ENCODE data around the gene CUTA.

Gene CUTA

GRCh38 chr6:33451606-33452005 is 33.7 kb upstream of the CUTA start:
- no peak overlapping the region for H3K4me3 ChIP-seq (ENCODE audit: low read length)
- H3K36me3 ChIP-seq (ENCODE audit: control insufficient read depth, insufficient read depth, low read length, severe bottlenecking), result peaks cover 20% of the 10 kb centered on the region
- no peaks in the 10 kb centered on the region for H3K9me3 ChIP-seq (ENCODE audit: control insufficient read depth, low read length)
- no peak overlapping the region for H3K9ac ChIP-seq (ENCODE audit: low read length)
- peaks cover 6% of the 10 kb centered on the region for H3K4me1 ChIP-seq (ENCODE audit: control insufficient read depth, insufficient read depth, low read length)
- no peaks in the 10 kb centered on the region for H3K27me3 ChIP-seq (replicated peaks; ENCODE audit: control insufficient read depth, insufficient read depth, low read length)
- no peak for DNase-seq (ENCODE audit: low read depth)

DNA sequence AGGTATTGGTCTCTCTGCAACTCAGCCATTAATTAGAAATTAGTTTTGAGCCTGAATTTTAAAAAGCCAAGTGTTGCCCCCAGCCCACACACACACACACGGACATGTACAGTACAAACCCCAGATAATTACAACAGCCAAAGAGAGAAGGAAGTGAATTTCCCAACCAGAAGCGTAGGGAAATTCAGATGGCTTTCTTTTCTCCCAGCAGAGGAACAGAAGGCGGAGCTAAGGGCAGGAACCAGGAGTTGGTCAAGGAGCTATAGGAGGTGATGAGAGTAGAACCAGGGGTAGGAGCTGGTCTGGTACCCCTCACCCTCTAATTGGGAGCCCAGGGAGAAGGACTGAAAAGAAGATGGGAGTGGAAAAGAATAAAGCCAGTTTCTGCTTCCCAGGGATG is 32.5 kb upstream of the CUTA start:
- no peak for DNase-seq (ENCODE audit: low read depth)
- Histone ChIP-seq H3K4me3 (ENCODE audit: low read length) (no peak overlapping the region), H3K9me3 (ENCODE audit: control insufficient read depth, low read length) (no peaks in the 10 kb centered on the region), H3K9ac (ENCODE audit: low read length) (no peak overlapping the region), H3K36me3 (ENCODE audit: control insufficient read depth, insufficient read depth, low read length, severe bottlenecking) (peaks cover 17% of the 10 kb centered on the region), H3K27me3 (replicated peaks; ENCODE audit: control insufficient read depth, insufficient read depth, low read length) (no peaks in the 10 kb centered on the region), H3K4me1 (ENCODE audit: control insufficient read depth, insufficient read depth, low read length) (peaks cover 6% of the 10 kb centered on the region)

DNA sequence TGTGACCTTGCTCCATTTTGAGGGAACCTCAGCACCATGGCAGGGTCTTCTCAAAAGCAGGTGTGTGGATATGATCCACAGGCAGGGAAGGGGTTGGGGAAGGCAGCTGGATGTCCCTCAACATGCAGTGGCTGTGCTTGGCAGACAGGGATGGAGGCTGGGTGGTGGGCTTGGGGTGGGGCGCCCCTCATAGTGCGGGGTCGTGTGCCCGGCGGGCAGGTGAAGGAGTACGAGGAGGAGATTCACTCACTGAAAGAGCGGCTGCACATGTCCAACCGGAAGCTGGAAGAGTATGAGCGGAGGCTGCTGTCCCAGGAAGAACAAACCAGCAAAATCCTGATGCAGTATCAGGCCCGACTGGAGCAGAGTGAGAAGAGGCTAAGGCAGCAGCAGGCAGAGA is 28.4 kb upstream of the CUTA start:
- no peak for DNase-seq (ENCODE audit: low read depth)
- no peak overlapping the region for H3K9ac ChIP-seq (ENCODE audit: low read length)
- H3K4me1 ChIP-seq (ENCODE audit: control insufficient read depth, insufficient read depth, low read length), result peaks cover 3% of the 10 kb centered on the region
- no peak overlapping the region for H3K4me3 ChIP-seq (ENCODE audit: low read length)
- H3K36me3 ChIP-seq (ENCODE audit: control insufficient read depth, insufficient read depth, low read length, severe bottlenecking), result peaks cover 43% of the 10 kb centered on the region
- no peaks in the 10 kb centered on the region for H3K9me3 ChIP-seq (ENCODE audit: control insufficient read depth, low read length)
- H3K27me3 ChIP-seq (replicated peaks; ENCODE audit: control insufficient read depth, insufficient read depth, low read length), result no peaks in the 10 kb centered on the region

GRCh38 chr6:33445119-33445603 is 27.3 kb upstream of the CUTA start:
- no peaks in the 10 kb centered on the region for H3K9me3 ChIP-seq (ENCODE audit: control insufficient read depth, low read length)
- peak overlapping the region; percentile 27 for H3K9ac ChIP-seq (ENCODE audit: low read length)
- H3K36me3 ChIP-seq (ENCODE audit: control insufficient read depth, insufficient read depth, low read length, severe bottlenecking), result peaks cover 46% of the 10 kb centered on the region
- H3K4me1 ChIP-seq (ENCODE audit: control insufficient read depth, insufficient read depth, low read length), result peaks cover 3% of the 10 kb centered on the region
- H3K4me3 ChIP-seq (ENCODE audit: low read length), result no peak overlapping the region
- DNase-seq (ENCODE audit: low read depth), result no peak
- no peaks in the 10 kb centered on the region for H3K27me3 ChIP-seq (replicated peaks; ENCODE audit: control insufficient read depth, insufficient read depth, low read length)

GRCh38 chr6:33443619-33444504 is 26.0 kb upstream of the CUTA start:
- Histone ChIP-seq H3K36me3 (ENCODE audit: control insufficient read depth, insufficient read depth, low read length, severe bottlenecking) (peaks cover 48% of the 10 kb centered on the region), H3K9me3 (ENCODE audit: control insufficient read depth, low read length) (no peaks in the 10 kb centered on the region), H3K4me1 (ENCODE audit: control insufficient read depth, insufficient read depth, low read length) (peaks cover 3% of the 10 kb centered on the region), H3K27me3 (replicated peaks; ENCODE audit: control insufficient read depth, insufficient read depth, low read length) (no peaks in the 10 kb centered on the region), H3K4me3 (ENCODE audit: low read length) (no peak overlapping the region), H3K9ac (ENCODE audit: low read length) (no peak overlapping the region)
- DNase-seq (ENCODE audit: low read depth), result no peak

- no peaks in the 10 kb centered on the region for H3K27me3 ChIP-seq (replicated peaks; ENCODE audit: control insufficient read depth, insufficient read depth, low read length)
- no peak overlapping the region for H3K4me3 ChIP-seq (ENCODE audit: low read length)
- peaks cover 3% of the 10 kb centered on the region for H3K4me1 ChIP-seq (ENCODE audit: control insufficient read depth, insufficient read depth, low read length)
- no peak for DNase-seq (ENCODE audit: low read depth)
- peaks cover 46% of the 10 kb centered on the region for H3K36me3 ChIP-seq (ENCODE audit: control insufficient read depth, insufficient read depth, low read length, severe bottlenecking)
- H3K9me3 ChIP-seq (ENCODE audit: control insufficient read depth, low read length), result no peaks in the 10 kb centered on the region
- no peak overlapping the region for H3K9ac ChIP-seq (ENCODE audit: low read length)
Observed at GRCh38 chr6:33443025-33443424, 25.1 kb upstream of the CUTA start.

- Histone ChIP-seq H3K27me3 (replicated peaks; ENCODE audit: control insufficient read depth, insufficient read depth, low read length) (no peaks in the 10 kb centered on the region), H3K36me3 (ENCODE audit: control insufficient read depth, insufficient read depth, low read length, severe bottlenecking) (peaks cover 46% of the 10 kb centered on the region), H3K9me3 (ENCODE audit: control insufficient read depth, low read length) (no peaks in the 10 kb centered on the region), H3K9ac (ENCODE audit: low read length) (no peak overlapping the region), H3K4me3 (ENCODE audit: low read length) (no peak overlapping the region), H3K4me1 (ENCODE audit: control insufficient read depth, insufficient read depth, low read length) (peaks cover 3% of the 10 kb centered on the region)
- DNase-seq (ENCODE audit: low read depth), result no peak
Observed at GRCh38 chr6:33442283-33442682, 24.4 kb upstream of the CUTA start.

DNA sequence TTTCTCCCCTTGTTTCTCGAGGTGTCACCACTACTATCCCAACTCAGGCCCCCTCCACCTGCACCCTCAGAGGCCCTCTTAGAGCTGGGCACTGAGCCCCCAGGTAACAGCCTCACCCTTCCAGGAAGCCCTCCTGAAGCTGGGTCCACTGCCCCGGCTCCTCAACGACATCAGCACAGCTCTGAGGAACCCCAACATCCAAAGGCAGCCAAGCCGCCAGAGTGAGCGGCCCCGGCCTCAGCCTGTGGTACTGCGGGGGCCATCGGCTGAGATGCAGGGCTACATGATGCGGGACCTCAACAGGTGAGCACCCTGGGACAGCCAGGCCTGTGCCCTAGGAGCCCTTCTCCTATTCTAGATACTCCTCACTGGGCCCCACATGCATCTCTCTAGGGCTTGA is 23.6 kb upstream of the CUTA start:
- Histone ChIP-seq H3K9ac (ENCODE audit: low read length) (no peak overlapping the region), H3K27me3 (replicated peaks; ENCODE audit: control insufficient read depth, insufficient read depth, low read length) (no peaks in the 10 kb centered on the region), H3K36me3 (ENCODE audit: control insufficient read depth, insufficient read depth, low read length, severe bottlenecking) (peaks cover 54% of the 10 kb centered on the region), H3K9me3 (ENCODE audit: control insufficient read depth, low read length) (no peaks in the 10 kb centered on the region), H3K4me3 (ENCODE audit: low read length) (no peak overlapping the region), H3K4me1 (ENCODE audit: control insufficient read depth, insufficient read depth, low read length) (peaks cover 3% of the 10 kb centered on the region)
- no peak for DNase-seq (ENCODE audit: low read depth)

- H3K4me1 ChIP-seq (ENCODE audit: control insufficient read depth, insufficient read depth, low read length), result peaks cover 3% of the 10 kb centered on the region
- no peaks in the 10 kb centered on the region for H3K27me3 ChIP-seq (replicated peaks; ENCODE audit: control insufficient read depth, insufficient read depth, low read length)
- no peak overlapping the region for H3K9ac ChIP-seq (ENCODE audit: low read length)
- no peak for DNase-seq (ENCODE audit: low read depth)
- H3K4me3 ChIP-seq (ENCODE audit: low read length), result no peak overlapping the region
- peaks cover 56% of the 10 kb centered on the region for H3K36me3 ChIP-seq (ENCODE audit: control insufficient read depth, insufficient read depth, low read length, severe bottlenecking)
- H3K9me3 ChIP-seq (ENCODE audit: control insufficient read depth, low read length), result no peaks in the 10 kb centered on the region
Observed at GRCh38 chr6:33440649-33441309, 22.9 kb upstream of the CUTA start.

DNA sequence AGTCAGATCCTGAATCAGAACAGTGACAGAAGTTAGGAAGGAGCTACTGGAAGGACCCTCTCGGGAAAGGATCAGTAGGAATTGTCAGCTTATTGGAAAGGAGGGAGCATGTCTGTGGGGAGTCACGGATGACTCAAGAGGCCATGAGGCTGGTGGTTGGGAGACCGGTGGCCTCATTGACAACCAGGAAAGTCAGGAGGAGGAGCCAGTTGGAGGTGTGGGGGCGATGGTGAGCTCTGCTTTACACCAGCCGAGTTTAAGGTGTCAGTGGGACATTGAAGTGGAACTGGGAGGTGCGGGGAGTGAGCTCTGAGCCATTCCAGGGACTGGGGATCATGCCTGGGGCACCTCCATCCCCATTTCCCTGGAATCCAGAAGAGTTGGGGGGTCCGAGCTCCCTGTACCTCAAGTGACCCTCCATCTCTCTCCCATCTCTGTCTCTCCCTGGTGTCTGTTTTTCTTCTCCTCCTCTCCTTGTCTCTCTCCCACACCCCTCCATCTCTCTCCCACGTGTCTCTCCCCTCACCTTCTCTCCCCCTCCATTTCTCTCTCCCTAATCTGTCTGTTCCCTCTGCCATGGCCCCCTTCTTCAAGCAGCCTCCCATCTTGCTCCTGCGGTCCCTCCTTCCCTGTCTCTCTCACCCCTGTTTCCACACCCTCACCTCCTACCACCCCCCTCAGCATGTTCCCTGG is 22.2 kb upstream of the CUTA start:
- no peak overlapping the region for H3K4me3 ChIP-seq (ENCODE audit: low read length)
- peaks cover 2% of the 10 kb centered on the region for H3K4me1 ChIP-seq (ENCODE audit: control insufficient read depth, insufficient read depth, low read length)
- DNase-seq (ENCODE audit: low read depth), result no peak
- H3K9me3 ChIP-seq (ENCODE audit: control insufficient read depth, low read length), result no peaks in the 10 kb centered on the region
- H3K36me3 ChIP-seq (ENCODE audit: control insufficient read depth, insufficient read depth, low read length, severe bottlenecking), result peaks cover 63% of the 10 kb centered on the region
- no peak overlapping the region for H3K9ac ChIP-seq (ENCODE audit: low read length)
- H3K27me3 ChIP-seq (replicated peaks; ENCODE audit: control insufficient read depth, insufficient read depth, low read length), result no peaks in the 10 kb centered on the region

GRCh38 chr6:33438978-33439594 is 21.2 kb upstream of the CUTA start:
- H3K36me3 ChIP-seq (ENCODE audit: control insufficient read depth, insufficient read depth, low read length, severe bottlenecking), result peaks cover 56% of the 10 kb centered on the region
- DNase-seq (ENCODE audit: low read depth), result no peak
- H3K27me3 ChIP-seq (replicated peaks; ENCODE audit: control insufficient read depth, insufficient read depth, low read length), result no peaks in the 10 kb centered on the region
- H3K9me3 ChIP-seq (ENCODE audit: control insufficient read depth, low read length), result no peaks in the 10 kb centered on the region
- H3K4me1 ChIP-seq (ENCODE audit: control insufficient read depth, insufficient read depth, low read length), result no peaks in the 10 kb centered on the region
- no peak overlapping the region for H3K4me3 ChIP-seq (ENCODE audit: low read length)
- H3K9ac ChIP-seq (ENCODE audit: low read length), result no peak overlapping the region
